Keratinocyte (primary cell): Measurements from ENCODE around the gene IPMK.

Experiments
- CTCF ChIP-seq, 3 experiments: IDR thresholded peaks in 1 of 3; conservative IDR thresholded peaks in 1 of 3; optimal IDR thresholded peaks in 1 of 3; 2 replicates in 2 of 3; 3 replicates in 1 of 3; pipeline versions ENCODE3 to v1.5.1; 2011; ENCODE audit warnings: low read length in 3 of 3, mild to moderate bottlenecking in 3 of 3, moderate library complexity in 2 of 3, control low read depth in 1 of 3, inconsistent platforms in 1 of 3; ENCODE audit not compliant: insufficient read depth in 2 of 3; ENCODE audit errors: extremely low read depth in 1 of 3
- EZH2 ChIP-seq: IDR thresholded peaks from one replicate; pipeline ENCODE4 v1.6.1; 2012; ENCODE audit warnings: inconsistent platforms, mild to moderate bottlenecking, low read length, moderate library complexity

GRCh38 chr10:58281092-58281752 is 13.5 kb upstream of the IPMK start:
- TF ChIP-seq CTCF (optimal IDR thresholded peaks at IDR 0.05 in 1 of 3, IDR thresholded peaks at IDR 0.05 in 1 of 3, conservative IDR thresholded peaks at IDR 0.05 in 1 of 3; ENCODE audit: extremely low read depth in 1 of 3, insufficient read depth in 2 of 3, low read length in 3 of 3) (no peak), EZH2 (no peak)
